ENCODE measurements around the gene MUC5AC.

The MUC5AC gene

DNA sequence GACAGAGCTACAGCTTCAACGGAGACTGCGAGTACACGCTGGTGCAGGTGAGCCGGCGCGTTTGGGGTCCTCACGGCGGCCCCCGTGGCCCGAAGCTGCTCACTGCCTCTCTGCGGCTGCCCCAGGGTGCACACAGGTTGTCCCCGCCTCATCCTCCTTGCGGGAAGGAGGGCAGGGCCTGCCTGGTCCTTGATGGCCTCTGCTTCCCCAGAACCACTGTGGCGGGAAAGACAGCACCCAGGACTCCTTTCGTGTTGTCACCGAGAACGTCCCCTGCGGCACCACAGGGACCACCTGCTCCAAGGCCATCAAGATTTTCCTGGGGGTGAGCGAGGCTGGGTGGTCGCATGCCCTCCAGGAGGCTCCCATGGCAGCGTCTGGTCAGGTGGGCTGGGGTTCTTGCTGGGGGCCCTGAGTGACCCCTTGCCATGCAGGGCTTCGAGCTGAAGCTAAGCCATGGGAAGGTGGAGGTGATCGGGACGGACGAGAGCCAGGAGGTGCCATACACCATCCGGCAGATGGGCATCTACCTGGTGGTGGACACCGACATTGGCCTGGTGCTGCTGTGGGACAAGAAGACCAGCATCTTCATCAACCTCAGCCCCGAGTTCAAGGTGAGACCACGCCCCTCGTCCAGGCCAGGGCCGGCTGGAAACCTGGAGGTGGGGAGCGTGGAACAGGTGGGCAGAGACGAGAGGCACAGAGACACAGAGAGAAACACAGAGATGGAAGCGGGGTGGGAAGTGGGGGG is 19.4 kb downstream of the MUC5AC start:
- no peak overlapping the region for H3K4me3 ChIP-seq (ENCODE audit: low read depth, low read length)
- DNase-seq (ENCODE audit: low read depth), result no peak
- TF ChIP-seq, protein P1, sequence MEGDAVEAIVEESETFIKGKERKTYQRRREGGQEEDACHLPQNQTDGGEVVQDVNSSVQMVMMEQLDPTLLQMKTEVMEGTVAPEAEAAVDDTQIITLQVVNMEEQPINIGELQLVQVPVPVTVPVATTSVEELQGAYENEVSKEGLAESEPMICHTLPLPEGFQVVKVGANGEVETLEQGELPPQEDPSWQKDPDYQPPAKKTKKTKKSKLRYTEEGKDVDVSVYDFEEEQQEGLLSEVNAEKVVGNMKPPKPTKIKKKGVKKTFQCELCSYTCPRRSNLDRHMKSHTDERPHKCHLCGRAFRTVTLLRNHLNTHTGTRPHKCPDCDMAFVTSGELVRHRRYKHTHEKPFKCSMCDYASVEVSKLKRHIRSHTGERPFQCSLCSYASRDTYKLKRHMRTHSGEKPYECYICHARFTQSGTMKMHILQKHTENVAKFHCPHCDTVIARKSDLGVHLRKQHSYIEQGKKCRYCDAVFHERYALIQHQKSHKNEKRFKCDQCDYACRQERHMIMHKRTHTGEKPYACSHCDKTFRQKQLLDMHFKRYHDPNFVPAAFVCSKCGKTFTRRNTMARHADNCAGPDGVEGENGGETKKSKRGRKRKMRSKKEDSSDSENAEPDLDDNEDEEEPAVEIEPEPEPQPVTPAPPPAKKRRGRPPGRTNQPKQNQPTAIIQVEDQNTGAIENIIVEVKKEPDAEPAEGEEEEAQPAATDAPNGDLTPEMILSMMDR (conservative IDR thresholded peaks at IDR 0.05; ENCODE audit: low read depth, low read length), result no peak

DNA sequence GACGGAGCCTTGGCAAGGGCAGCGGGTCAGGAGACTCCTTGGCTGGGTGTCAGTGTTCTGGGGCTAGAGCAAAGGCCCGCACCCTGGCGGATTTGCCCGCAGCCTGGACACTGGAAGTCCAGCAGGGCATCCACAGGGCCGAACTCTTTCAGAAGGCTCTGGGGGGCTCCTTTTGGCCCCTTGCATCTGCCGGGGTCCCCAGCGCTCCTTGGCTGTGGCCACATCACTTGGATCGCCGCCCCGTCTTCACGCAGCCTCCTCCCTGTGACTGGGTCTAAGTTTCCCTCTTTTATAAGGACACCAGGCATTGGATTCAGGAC is 20.0 kb downstream of the MUC5AC start:
- no peak overlapping the region for H3K4me3 ChIP-seq (ENCODE audit: low read depth, low read length)
- TF ChIP-seq, protein P1 (conservative IDR thresholded peaks at IDR 0.05; ENCODE audit: low read depth, low read length), result no peak
- DNase-seq (ENCODE audit: low read depth), result no peak

- TF ChIP-seq, protein P1 (conservative IDR thresholded peaks at IDR 0.05; ENCODE audit: low read depth, low read length), result no peak
- no peak overlapping the region for H3K4me3 ChIP-seq (ENCODE audit: low read depth, low read length)
- DNase-seq (ENCODE audit: low read depth), result no peak
Observed at GRCh38 chr11:1178201-1178885, 20.6 kb downstream of the MUC5AC start.

GRCh38 chr11:1178906-1179305 is 21.2 kb downstream of the MUC5AC start:
- DNase-seq (ENCODE audit: low read depth), result no peak
- H3K4me3 ChIP-seq (ENCODE audit: low read depth, low read length), result no peak overlapping the region
- TF ChIP-seq, protein P1 (conservative IDR thresholded peaks at IDR 0.05; ENCODE audit: low read depth, low read length), result no peak

DNA sequence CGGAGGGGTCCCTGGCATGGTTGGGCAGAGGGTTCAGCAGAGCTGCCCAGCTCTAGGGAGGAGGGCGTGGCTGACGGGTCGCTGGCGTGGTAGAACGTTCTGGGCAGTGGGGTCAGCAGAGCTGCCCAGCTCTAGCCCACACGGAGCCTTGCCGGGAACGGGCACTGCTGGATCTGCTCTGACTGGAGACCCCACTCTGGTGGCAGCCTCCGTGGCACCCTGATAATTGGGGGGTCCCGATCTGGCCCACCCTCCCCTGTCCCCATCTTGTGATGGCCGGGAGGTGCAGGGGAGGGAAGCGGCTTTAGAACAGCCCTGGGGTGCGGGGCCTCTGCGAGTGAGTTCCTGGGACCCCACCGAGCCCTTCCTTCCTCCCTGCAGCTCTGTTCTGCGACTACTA is 21.9 kb downstream of the MUC5AC start:
- DNase-seq (ENCODE audit: low read depth), result no peak
- TF ChIP-seq, protein P1 (conservative IDR thresholded peaks at IDR 0.05; ENCODE audit: low read depth, low read length), result no peak
- no peak overlapping the region for H3K4me3 ChIP-seq (ENCODE audit: low read depth, low read length)

DNA sequence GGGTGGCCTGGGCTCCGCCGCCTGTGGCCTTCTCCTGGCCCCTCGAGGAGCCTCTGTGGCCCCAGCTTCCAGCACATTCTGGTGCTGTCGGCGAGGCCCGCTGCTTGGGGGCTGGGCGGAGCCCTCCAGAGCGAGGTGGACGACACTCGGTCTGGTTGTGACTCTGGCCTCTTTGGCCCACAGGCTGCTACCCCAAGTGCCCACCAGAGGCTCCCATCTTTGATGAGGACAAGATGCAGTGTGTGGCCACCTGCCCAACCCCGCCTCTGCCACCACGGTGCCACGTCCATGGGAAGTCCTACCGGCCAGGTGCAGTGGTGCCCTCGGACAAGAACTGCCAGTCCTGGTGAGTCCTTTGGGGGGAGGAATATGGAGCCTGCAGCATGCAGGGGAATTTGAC is 22.4 kb downstream of the MUC5AC start:
- H3K4me3 ChIP-seq (ENCODE audit: low read depth, low read length), result no peak overlapping the region
- TF ChIP-seq, protein P1 (conservative IDR thresholded peaks at IDR 0.05; ENCODE audit: low read depth, low read length), result no peak
- no peak for DNase-seq (ENCODE audit: low read depth)

DNA sequence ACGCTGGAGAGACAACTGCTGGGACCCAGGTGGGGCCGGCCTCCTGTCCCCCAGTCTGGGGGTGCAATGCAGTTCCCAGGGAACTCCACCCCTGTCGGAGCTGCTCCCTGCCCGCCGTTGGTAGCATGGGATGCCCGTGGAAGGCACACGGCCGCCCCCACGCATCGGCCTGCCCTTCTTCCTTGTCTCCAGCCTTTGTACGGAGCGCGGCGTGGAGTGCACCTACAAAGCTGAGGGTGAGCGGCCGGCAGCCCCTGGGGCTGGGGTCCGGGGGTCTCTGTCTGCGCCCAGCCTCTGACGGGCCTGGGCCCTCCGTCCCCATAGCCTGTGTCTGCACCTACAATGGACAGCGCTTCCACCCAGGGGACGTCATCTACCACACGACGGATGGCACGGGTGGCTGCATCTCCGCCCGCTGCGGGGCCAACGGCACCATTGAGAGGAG is 23.2 kb downstream of the MUC5AC start:
- DNase-seq (ENCODE audit: low read depth), result no peak
- no peak overlapping the region for H3K4me3 ChIP-seq (ENCODE audit: low read depth, low read length)
- TF ChIP-seq, protein P1 (conservative IDR thresholded peaks at IDR 0.05; ENCODE audit: low read depth, low read length), result no peak

All from choroid plexus epithelial cell (primary cell).